PC-9 (cell line): ENCODE data around the gene UNC5C.

ENCODE experiments used
- EZH2 ChIP-seq: fragments of 200-600 bp; sonication (generic); IDR thresholded peaks from 2 replicates; pipeline ENCODE4 v1.8.0; 2017; ENCODE audit warnings: antibody characterized with exemption, low read depth
- TF ChIP-seq, protein P1 (sequence below): fragments of 200-600 bp; sonication (generic); conservative IDR thresholded peaks from 2 replicates; pipeline ENCODE4 v1.6.1; 2017; ENCODE audit warnings: mixed run types, antibody characterized with exemption, mild to moderate bottlenecking, moderate library complexity

DNA sequence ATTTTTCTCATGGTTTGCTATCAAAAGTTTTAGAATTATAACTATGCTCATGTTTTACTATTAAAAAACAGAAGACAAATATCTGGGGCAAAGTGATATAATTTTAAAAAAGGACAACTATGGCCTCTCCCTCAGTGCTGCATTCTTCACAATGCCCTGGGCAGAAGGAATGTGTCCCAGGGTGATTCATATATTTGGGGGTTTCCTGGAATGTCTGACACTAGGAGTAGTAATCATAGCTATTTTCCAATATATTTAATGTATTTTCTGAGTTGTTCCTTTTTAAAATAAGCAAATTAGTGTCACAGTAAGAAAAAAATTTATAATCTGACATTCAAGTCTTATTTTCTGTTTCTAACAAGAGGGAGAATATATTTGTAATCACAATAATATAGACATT, 281.7 kb downstream of the UNC5C start:
- TF ChIP-seq, protein P1, sequence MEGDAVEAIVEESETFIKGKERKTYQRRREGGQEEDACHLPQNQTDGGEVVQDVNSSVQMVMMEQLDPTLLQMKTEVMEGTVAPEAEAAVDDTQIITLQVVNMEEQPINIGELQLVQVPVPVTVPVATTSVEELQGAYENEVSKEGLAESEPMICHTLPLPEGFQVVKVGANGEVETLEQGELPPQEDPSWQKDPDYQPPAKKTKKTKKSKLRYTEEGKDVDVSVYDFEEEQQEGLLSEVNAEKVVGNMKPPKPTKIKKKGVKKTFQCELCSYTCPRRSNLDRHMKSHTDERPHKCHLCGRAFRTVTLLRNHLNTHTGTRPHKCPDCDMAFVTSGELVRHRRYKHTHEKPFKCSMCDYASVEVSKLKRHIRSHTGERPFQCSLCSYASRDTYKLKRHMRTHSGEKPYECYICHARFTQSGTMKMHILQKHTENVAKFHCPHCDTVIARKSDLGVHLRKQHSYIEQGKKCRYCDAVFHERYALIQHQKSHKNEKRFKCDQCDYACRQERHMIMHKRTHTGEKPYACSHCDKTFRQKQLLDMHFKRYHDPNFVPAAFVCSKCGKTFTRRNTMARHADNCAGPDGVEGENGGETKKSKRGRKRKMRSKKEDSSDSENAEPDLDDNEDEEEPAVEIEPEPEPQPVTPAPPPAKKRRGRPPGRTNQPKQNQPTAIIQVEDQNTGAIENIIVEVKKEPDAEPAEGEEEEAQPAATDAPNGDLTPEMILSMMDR: no peak
- no peak for TF ChIP-seq EZH2
